GM21786 (cell line): Measurements from ENCODE around the gene TPRN.

ENCODE experiments used
- ATAC-seq: cut with Tn5 transposase; IDR thresholded peaks from one replicate; pipeline ENCODE4 v1.9.1; 2021; ENCODE audit not compliant: unreplicated experiment

The TPRN gene

DNA sequence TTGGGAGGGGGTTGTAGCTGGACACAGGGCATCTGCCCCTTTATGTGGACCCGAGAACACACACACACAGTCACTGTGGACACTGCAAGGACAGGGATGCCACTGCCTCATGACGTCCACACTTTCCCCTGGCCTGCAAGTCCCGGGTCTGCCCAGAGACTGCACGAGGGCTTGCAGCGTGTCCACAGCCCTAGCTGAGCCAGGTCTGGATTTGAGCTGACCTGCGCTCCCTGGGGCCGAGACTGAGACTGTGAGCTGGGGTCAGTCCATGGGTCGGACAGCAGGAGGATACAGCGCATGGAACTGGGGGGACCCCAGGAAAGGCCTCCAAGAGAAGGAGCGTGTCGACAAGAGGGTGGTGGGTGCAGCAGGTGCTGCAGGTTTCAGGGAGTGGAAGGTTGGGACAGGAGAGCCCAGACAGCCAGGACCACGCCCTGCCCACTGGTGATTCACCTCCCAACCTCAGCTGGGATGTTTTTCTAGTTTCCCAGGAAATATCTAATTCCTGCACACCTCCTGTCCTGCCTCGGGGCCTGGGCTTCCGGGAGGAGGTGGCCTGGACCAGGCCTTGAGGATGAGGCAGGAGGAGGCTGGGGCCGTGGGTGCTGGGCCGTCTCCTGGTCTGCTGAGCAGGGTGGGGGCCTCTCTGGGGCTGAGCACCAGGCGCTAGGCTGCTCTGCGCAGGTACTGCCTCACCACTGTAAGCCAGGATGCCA lies 26.0 kb upstream of the TPRN start:
- ATAC-seq = no peak

DNA sequence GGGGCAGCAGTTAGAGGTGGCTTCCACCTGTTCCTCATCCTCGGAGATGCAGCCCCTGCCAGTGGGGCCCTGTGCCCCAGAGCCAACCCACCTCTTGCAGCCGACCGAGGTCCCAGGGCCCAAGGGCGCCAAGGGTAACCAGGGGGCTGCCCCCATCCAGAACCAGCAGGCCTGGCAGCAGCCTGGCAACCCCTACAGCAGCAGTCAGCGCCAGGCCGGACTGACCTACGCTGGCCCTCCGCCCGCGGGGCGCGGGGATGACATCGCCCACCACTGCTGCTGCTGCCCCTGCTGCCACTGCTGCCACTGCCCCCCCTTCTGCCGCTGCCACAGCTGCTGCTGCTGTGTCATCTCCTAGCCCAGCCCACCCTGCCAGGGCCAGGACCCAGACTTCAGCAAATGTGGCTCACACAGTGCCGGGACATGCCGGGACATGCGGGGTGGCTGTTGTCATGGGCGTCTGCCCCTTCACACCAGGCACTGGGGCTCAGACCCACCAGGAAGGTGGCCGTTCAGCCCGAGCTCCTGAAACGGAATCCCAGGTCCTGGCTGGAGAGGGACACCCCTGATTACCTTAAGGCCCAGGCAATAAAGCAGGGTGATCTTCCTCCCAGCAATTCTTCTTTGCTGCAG lies 25.3 kb upstream of the TPRN start:
- ATAC-seq = no peak

DNA sequence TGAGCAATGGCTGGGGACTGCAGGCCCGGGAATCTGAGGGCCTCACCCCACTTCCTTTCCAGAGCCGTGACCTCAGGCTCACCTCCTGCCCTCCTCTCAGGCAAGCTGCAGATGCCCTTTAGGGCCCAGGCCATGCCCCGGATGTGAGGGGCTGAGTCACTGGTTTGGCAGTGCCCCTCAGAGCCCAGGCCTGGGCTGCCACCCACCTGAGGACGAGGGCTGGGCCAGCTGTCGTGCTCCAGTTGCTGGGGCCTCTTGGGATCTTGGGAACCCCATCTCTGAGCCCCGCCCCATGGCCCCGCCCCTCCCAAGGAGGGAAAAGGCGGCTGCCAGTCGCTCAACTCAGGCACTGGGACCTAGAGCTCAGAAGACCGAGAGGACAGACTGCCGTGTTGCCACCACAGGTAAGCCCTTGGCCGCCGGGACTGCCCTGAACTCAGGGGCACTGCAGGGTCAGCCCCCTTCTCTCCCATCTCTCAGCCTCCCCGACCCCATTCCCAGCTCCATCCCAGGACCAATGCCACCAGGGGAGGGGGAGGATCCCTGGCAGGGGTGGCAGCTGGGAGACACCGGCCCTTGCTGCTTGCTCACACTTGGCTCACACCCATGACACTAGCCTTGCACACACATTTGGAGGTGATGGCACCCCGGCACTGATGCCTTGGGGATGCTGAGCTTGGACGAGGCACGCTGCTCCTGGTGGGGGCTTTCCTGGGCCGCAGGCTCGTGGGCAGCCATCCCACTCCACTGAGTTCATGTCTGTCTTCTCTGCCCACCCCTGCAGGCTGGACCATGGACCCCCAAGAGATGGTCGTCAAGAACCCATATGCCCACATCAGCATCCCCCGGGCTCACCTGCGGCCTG lies 24.5 kb upstream of the TPRN start, which contains the start of gene CYSRT1:
Gene CYSRT1, plus strand, starts transcription at position 345 of the 865 bp plus-strand sequence. Its CDS starts 448 bp downstream, at position 793.
- ATAC-seq = no peak

- ATAC-seq = peak; percentile 87
These were observed 22.8 kb upstream of the TPRN start for GRCh38 chr9:137223078-137223970.

GRCh38 chr9:137222190-137223077 lies 21.9 kb upstream of the TPRN start, which contains the start of gene RNF208:
Gene RNF208 (minus strand): TSS chr9:137222240. CDS start chr9:137221212, 1,028 bp downstream.
- ATAC-seq = peak; percentile 2

DNA sequence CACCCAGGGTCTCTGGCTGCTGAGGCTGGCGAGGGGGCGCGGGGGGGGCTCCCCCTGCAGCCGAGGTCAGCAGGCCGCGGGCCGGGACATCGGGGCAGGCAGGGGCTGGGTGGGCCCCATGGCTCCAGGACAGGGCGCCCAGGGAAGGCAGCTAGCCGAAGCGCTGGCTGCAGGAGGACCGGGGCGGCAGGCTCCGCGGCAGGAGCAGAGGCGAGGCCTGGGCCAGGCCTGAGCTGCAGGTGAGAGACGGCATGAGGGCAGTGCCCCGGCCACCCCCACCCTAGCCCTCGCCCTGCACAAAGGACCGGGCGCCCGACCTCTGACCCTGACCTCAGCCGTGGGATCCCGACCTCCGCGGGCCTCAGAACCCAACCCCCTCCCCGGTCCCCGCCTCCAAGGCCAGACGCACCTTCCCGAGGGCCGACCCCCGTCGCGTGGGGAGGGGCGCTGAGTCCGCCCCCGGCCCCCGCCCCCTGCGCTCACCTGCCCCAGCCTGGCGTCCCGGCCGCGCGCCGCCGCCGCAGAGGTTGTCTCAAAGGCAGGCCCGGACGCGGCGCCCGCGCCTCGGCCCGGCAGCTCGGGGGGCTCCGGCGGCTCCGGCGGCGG lies 21.1 kb upstream of the TPRN start:
- no peak for ATAC-seq

GRCh38 chr9:137221095-137221505 lies 20.6 kb upstream of the TPRN start:
- ATAC-seq = no peak

DNA sequence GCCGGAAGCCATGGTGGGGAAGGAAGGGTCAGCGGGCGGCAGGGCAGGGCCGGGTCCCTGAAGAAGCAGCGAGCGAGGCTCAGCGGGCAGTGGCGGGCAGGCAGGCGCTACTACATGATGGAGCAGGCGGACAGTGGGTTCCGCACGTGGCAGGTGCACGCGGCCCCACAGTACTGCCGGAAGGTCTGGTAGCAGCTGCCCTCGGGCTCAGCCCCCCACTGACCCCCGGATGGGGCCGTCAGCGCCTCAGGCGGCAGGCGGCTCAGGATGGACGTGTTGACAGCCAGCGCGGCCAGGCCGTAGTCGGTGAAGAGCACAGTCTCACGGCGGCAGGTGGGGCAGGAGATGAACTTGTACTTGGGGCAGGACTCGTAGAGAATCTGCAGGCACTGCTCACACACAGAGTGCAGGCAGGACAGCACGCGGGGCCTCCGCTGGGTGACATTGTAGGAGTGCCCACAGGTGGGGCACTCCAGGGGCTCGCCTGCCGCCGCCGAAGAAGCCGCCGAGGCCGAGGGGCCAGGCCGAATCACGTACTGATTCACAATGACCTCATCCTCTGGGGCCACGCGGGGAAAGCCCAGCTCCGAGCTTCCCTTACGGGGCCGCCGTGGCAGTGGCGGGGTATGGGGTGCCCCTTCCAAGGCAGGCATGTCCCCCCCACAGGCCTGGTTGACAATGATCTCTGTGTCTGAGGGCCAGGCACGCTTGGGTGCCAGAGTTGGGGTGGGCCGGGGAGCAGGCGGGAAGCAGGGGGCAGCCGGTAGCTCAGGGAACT lies 20.0 kb upstream of the TPRN start:
- no peak for ATAC-seq

DNA sequence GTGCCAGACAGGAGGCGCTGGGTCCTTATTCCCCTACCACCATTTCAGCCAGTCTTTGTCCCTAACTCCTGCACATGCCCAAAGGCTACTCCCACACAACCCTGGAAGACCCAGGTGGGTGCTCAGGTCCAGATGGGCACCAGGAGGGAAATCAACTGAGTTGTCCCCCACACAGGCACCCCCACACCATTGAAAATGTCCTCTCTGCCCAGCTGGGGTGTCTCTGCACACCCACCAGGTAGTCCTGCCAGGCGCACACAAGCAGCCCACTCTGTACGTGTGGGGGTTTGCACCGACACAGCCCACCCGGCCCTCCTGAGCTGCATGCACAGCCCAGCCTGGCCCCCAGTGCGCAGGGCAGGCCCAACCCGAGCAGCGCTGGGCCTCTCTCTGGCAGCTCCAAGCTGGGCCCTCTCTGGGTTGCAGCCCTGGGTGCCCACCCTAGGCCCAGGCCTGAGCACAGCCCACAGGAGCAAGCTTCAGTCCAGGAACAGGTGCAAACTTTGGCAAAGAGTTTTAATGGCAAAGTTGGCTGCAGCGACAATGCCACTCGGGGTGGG lies 19.3 kb upstream of the TPRN start:
- ATAC-seq = no peak

DNA sequence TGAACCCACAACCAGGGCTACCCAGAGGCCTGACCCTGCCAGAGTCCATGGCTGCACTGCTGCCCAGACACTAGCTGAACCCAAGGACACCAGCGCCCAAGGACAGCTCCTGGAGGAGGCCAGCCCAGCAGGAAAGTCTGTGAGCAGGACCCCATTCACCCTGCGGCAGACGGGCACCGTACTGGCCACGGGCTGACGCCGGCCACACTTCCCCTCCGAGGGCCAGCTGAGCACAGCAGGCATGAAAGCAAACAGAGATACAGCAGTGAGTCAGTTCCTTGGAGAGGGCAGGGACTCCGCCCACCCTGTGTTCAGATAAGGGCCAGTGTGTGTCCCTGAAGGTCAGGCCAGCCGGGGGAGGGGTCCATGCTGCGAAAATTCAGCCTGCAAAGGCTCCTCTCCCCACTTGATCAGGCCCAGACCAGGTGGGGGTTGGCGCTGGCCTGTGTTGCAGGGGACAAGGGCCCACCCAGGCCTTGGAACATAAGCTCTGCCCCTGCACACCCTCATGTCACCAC lies 18.3 kb upstream of the TPRN start:
- no peak for ATAC-seq

DNA sequence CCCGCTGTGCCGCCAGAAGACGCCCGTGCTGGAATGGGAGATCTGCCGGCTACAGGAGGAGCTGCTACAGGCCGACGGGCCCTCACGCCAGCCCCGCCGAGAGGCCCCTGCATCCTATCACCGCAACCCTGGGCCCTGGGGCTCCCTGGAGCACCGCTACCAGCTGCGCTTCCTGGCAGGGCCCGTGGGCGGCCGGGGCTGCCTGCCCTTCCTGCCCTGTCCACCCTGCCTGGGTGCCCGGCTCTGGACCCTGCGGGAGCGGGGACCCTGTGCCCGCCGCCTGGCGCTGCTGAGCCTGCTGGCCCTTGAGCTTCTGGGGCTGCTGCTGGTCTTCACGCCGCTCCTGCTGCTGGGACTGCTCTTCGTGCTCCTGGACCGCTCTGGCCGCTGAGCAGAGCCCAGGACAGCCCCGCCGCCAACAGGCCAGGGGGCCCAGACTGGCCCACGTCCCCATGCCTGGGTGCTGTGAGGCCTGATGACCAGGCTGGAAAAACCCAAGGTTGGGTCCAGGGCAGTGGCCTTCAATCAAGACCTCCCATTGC lies 17.7 kb upstream of the TPRN start:
- ATAC-seq = no peak

- ATAC-seq = no peak
These were observed 17.0 kb upstream of the TPRN start for GRCh38 chr9:137217276-137218211.

DNA sequence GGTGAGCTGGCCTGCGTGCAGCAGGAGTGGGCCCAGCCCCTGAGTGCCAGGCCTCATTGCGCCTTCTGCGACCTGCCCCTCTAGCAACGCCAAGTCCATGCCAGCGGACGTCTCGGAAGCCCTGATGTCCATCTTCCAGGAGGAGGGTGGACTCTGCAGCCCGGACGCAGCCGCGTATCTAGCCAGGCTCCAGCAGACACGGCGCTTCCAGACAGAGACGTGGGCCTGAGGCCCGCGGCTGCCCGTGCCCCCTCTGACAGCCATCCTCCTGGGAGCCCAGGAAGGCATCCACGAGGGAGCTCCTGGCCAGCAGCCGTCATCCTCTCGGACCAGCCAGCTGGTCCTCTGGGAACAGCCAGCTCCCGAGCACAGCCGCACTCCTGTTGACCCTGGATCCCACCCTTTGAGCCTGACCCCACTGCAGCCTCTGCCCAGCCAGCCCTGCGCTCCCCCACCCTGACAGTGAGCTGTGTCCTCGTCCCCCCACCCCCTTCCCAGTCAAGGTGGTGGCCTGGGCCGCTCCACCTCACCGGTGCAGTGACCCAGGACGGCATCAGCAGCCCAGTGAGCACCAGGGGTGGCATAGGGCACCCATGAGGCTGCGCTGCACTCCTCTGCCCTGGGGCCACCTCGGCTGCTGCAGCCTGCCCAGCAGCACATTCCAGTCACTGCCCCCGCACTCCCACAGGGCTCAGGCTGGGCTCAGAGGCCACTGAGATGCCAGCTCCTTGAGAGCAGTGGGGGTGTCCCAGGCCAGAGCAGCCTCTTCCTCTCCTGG lies 15.8 kb upstream of the TPRN start:
- no peak for ATAC-seq

- no peak for ATAC-seq
These were observed 14.8 kb upstream of the TPRN start for GRCh38 chr9:137215196-137215986.

- no peak for ATAC-seq
These were observed 14.1 kb upstream of the TPRN start for GRCh38 chr9:137214620-137215019.
